Measurements from ENCODE around the gene FGF14.

The FGF14 gene

GRCh38 chr13:101917833-101918661 lies 483.8 kb downstream of the FGF14 start:
- TF ChIP-seq GATA3 (IDR thresholded peaks at IDR 0.05; ENCODE audit: low read depth, low read length), result no peak
- no peak for TF ChIP-seq GATA2 (IDR thresholded peaks at IDR 0.05; ENCODE audit: low read depth, low read length)

GRCh38 chr13:101917475-101917810 lies 484.4 kb downstream of the FGF14 start:
- TF ChIP-seq GATA2 (IDR thresholded peaks at IDR 0.05; ENCODE audit: low read depth, low read length), result no peak
- TF ChIP-seq GATA3 (IDR thresholded peaks at IDR 0.05; ENCODE audit: low read depth, low read length), result no peak

GRCh38 chr13:101916775-101917474 lies 484.9 kb downstream of the FGF14 start:
- TF ChIP-seq GATA2 (IDR thresholded peaks at IDR 0.05; ENCODE audit: low read depth, low read length) (no peak), GATA3 (IDR thresholded peaks at IDR 0.05; ENCODE audit: low read depth, low read length) (no peak)

- TF ChIP-seq GATA2 (IDR thresholded peaks at IDR 0.05; ENCODE audit: low read depth, low read length) (no peak), GATA3 (IDR thresholded peaks at IDR 0.05; ENCODE audit: low read depth, low read length) (no peak)
Observed at GRCh38 chr13:101916108-101916774, 485.6 kb downstream of the FGF14 start.

- TF ChIP-seq GATA3 (IDR thresholded peaks at IDR 0.05; ENCODE audit: low read depth, low read length), result no peak
- TF ChIP-seq GATA2 (IDR thresholded peaks at IDR 0.05; ENCODE audit: low read depth, low read length), result no peak
Observed at GRCh38 chr13:101915755-101916107, 486.1 kb downstream of the FGF14 start.

- TF ChIP-seq GATA3 (IDR thresholded peaks at IDR 0.05; ENCODE audit: low read depth, low read length), result no peak
- TF ChIP-seq GATA2 (IDR thresholded peaks at IDR 0.05; ENCODE audit: low read depth, low read length), result no peak
Observed at GRCh38 chr13:101915331-101915730, 486.5 kb downstream of the FGF14 start.

- TF ChIP-seq GATA3 (IDR thresholded peaks at IDR 0.05; ENCODE audit: low read depth, low read length), result no peak
- no peak for TF ChIP-seq GATA2 (IDR thresholded peaks at IDR 0.05; ENCODE audit: low read depth, low read length)
Observed at GRCh38 chr13:101911752-101912151, 490.1 kb downstream of the FGF14 start.

- TF ChIP-seq GATA3 (IDR thresholded peaks at IDR 0.05; ENCODE audit: low read depth, low read length) (no peak), GATA2 (IDR thresholded peaks at IDR 0.05; ENCODE audit: low read depth, low read length) (no peak)
Observed at GRCh38 chr13:101903890-101904289, 498.0 kb downstream of the FGF14 start.

GRCh38 chr13:101898676-101899075 lies 503.2 kb downstream of the FGF14 start:
- TF ChIP-seq GATA2 (IDR thresholded peaks at IDR 0.05; ENCODE audit: low read depth, low read length), result no peak
- no peak for TF ChIP-seq GATA3 (IDR thresholded peaks at IDR 0.05; ENCODE audit: low read depth, low read length)

- no peak for TF ChIP-seq GATA2 (IDR thresholded peaks at IDR 0.05; ENCODE audit: low read depth, low read length)
- no peak for TF ChIP-seq GATA3 (IDR thresholded peaks at IDR 0.05; ENCODE audit: low read depth, low read length)
Observed at GRCh38 chr13:101896541-101896940, 505.3 kb downstream of the FGF14 start.

- no peak for TF ChIP-seq GATA3 (IDR thresholded peaks at IDR 0.05; ENCODE audit: low read depth, low read length)
- TF ChIP-seq GATA2 (IDR thresholded peaks at IDR 0.05; ENCODE audit: low read depth, low read length), result no peak
Observed at GRCh38 chr13:101893021-101893420, 508.8 kb downstream of the FGF14 start.

GRCh38 chr13:101892296-101892695 lies 509.6 kb downstream of the FGF14 start:
- TF ChIP-seq GATA3 (IDR thresholded peaks at IDR 0.05; ENCODE audit: low read depth, low read length) (no peak), GATA2 (IDR thresholded peaks at IDR 0.05; ENCODE audit: low read depth, low read length) (no peak)

GRCh38 chr13:101881593-101881992 lies 520.3 kb downstream of the FGF14 start:
- TF ChIP-seq GATA2 (IDR thresholded peaks at IDR 0.05; ENCODE audit: low read depth, low read length) (no peak), GATA3 (IDR thresholded peaks at IDR 0.05; ENCODE audit: low read depth, low read length) (no peak)

GRCh38 chr13:101880581-101880980 lies 521.3 kb downstream of the FGF14 start:
- TF ChIP-seq GATA3 (IDR thresholded peaks at IDR 0.05; ENCODE audit: low read depth, low read length), result no peak
- no peak for TF ChIP-seq GATA2 (IDR thresholded peaks at IDR 0.05; ENCODE audit: low read depth, low read length)
